ENCODE results near the gene PHKA2. TPM values are rescaled to one million over a fixed set of nuclear protein-coding genes. Genes with fewer than 3 reads are reported as not detected.
"Not testable (repeated sequence)": the region's sequence is repeated elsewhere in the genome, so short reads cannot be mapped to it uniquely, and the experiment has no call there.

Gene PHKA2
- total RNA-seq, 1 experiment from 2014 or later, result 11.7 TPM

DNA sequence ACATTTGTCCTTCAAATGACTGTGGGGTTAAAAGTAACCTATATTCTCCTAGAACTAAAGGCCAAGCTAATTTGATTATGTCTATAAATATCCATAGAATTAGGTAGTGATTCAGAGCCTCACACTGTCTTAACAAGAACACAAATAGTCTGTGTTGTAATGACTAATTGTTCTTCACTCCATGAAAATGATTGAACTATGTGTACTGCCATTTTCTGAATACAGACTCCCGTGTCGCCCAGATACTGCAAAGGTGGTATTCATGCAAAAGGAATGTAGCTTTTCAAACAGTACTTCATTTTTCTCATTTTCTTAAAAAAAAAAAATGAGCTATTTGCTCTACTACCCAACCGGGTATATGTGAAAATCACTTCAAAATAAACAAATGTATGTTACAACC, 11.3 kb upstream of the PHKA2 start:
- Histone ChIP-seq H3K4me3 (ENCODE audit: insufficient read depth, low read depth, low read length) (no peak overlapping the region), H3K36me3 (replicated peaks; ENCODE audit: control insufficient read depth, insufficient read depth, low read length) (no peaks in the 10 kb centered on the region), H3K27me3 (ENCODE audit: control insufficient read depth, insufficient read depth, low read length) (no peaks in the 10 kb centered on the region)
- no peak for DNase-seq

DNA sequence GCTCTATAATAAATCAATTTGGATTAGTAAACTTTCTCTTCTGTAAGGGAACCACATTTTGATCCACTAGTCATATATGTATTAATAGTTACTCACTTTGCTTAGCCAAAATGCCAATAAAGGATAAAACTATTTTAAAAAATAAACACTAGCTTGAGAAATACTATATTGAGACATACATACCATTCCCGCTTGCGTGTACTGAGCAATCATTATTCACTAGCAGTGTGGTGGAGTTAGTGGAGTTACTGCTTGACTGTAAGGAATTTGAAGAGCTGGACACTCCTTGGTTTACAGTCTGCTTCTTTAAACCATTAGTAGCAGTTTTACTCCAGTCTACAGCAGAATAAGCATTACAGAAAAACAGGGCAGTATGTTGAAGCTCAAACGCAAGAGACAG, 10.8 kb upstream of the PHKA2 start:
- DNase-seq, result no peak
- no peak overlapping the region for H3K4me3 ChIP-seq (ENCODE audit: insufficient read depth, low read depth, low read length)
- H3K36me3 ChIP-seq (replicated peaks; ENCODE audit: control insufficient read depth, insufficient read depth, low read length), result no peaks in the 10 kb centered on the region
- H3K27me3 ChIP-seq (ENCODE audit: control insufficient read depth, insufficient read depth, low read length), result no peaks in the 10 kb centered on the region

DNA sequence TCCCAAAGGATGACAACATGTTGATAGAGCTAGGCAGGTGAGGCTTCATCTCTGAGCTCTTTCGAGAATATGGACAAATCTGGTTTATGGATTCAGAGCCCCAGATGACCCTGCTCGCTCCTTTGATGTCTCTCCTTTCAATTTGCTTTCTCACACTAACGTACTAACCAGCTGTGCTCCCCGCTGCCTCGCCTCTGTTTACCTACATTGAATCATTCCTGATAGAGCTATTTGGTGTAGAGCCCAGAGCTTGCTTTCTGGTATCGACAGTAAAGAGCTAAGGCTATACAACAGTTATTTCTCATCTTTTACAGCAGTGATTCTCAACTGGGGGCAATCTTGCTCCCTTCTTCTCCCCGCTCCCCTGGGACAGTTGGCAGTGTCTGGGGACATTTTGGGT, 8.9 kb upstream of the PHKA2 start:
- no peaks in the 10 kb centered on the region for H3K27me3 ChIP-seq (ENCODE audit: control insufficient read depth, insufficient read depth, low read length)
- DNase-seq, result no peak
- H3K36me3 ChIP-seq (replicated peaks; ENCODE audit: control insufficient read depth, insufficient read depth, low read length), result no peaks in the 10 kb centered on the region
- H3K4me3 ChIP-seq (ENCODE audit: insufficient read depth, low read depth, low read length), result no peak overlapping the region

DNA sequence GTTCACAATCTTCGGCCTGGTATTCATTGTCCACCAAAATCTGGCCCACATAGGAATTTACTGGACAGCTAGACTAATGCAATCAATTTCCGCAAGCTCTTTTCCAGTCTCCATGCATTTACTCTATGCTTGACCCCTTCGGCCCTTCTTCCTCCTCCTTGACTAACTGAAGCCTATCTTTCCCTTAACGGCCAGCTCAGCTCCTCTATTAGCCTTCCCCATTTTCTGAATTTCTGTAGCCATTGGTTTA, 1.2 kb upstream of the PHKA2 start:
- Histone ChIP-seq H3K27me3 (ENCODE audit: control insufficient read depth, insufficient read depth, low read length) (no peaks in the 10 kb centered on the region), H3K36me3 (replicated peaks; ENCODE audit: control insufficient read depth, insufficient read depth, low read length) (no peaks in the 10 kb centered on the region), H3K4me3 (ENCODE audit: insufficient read depth, low read depth, low read length) (peak overlapping the region; percentile 72)
- no peak for DNase-seq

DNA sequence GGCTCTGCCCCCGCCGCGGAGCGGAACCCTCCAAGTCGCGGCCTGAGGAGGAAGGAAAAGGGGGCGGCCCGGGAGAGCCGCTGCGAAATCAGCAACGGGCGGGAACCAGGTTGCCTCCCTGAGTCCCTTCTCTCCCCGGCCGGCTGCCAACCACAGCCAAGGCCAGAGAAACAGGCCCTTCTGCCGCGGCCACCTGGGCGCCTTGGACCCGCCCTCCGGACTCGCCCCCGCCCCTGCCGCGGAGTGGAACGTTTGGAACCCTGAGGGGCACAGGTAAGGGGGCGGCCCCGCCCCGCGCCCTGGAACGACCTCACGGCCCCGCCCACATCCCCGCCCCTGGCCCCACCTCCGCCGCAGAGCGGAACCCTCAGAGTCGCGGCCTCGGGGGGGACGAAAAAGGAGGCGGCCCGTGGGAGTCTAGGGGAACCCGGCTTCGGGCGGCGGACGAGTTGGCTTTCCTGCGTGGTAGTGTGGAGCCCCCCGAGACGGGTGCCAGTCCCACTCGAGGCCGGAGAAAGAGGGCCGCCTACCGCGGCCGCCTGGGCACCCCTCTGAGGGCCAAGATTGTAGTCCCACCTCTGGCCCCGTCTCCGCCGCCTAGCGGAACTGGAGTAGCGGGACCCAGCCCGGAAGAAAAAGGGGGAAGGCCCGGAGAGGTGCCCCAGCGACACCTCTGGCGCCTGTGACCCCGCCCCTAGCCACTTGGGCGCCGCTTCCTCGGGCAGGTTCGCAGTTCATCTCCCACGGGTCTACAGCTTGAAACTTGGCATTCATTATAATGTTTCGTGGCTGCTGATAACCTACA, 669 bp upstream of the PHKA2 start:
- no peaks in the 10 kb centered on the region for H3K27me3 ChIP-seq (ENCODE audit: control insufficient read depth, insufficient read depth, low read length)

DNA sequence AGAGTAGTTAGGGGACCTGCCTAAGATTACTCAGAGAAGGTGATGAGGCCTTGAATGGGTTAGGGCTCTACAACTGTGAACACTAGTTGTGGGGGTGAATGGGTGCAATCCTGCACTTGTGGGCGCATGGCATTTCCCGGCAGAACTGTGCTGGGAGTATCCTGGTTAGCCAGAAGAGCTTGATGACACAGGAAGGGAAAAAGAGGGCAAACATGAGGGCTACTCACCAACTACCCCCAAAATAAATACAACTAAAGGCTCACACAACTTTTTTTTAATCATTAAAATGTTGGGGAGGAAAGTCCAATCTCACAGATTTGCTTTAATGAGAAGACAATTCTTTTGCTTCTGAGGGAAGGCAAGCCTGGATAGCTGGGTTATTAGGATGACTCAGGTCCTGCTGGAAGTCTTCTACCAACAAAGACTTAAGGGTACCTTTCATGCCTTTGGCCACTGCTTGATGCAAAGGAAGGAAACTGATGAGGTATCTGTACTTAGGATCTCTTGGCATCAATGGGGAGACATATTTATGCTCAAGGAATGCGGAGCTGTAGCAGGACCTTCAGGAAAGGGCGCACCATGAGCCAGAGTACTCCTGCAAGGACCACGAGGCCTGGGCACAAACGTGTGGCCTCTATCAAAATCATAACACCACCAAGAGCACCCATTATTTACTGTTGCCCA, 2.6 kb downstream of the PHKA2 start:
- no peak for DNase-seq

More for the DNA sequence above, 669 bp upstream of the PHKA2 start:
- DNase-seq, result peak; percentile 97
- Histone ChIP-seq H3K4me3 (ENCODE audit: insufficient read depth, low read depth, low read length) (peak overlapping the region; percentile 72), H3K36me3 (replicated peaks; ENCODE audit: control insufficient read depth, insufficient read depth, low read length) (no peaks in the 10 kb centered on the region)

DNA sequence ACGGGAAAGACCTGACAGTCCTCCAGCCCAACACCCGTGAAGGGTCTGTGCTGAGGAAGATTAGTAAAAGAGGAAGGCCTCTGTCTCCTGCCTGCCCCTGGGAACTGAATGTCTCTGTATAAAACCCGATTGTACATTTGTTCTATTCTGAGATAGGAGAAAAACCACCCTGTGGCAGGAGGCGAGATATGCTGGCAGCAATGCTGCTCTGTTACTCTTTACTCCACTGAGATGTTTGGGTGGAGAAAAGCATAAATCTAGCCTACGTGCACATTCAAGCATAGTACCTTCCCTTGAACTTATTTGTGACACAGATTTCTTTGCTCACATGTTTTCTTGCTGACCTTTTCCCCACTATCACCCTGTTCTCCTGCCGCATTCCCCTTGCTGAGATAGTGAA, 3.7 kb downstream of the PHKA2 start:
- not testable (repeated sequence) for H3K4me3 ChIP-seq (ENCODE audit: insufficient read depth, low read depth, low read length); DNase-seq; H3K36me3 ChIP-seq (replicated peaks; ENCODE audit: control insufficient read depth, insufficient read depth, low read length); H3K27me3 ChIP-seq (ENCODE audit: control insufficient read depth, insufficient read depth, low read length)

More for the DNA sequence above, 2.6 kb downstream of the PHKA2 start:
- H3K27me3 ChIP-seq (ENCODE audit: control insufficient read depth, insufficient read depth, low read length), result no peaks in the 10 kb centered on the region
- H3K4me3 ChIP-seq (ENCODE audit: insufficient read depth, low read depth, low read length), result no peak overlapping the region
- no peaks in the 10 kb centered on the region for H3K36me3 ChIP-seq (replicated peaks; ENCODE audit: control insufficient read depth, insufficient read depth, low read length)

DNA sequence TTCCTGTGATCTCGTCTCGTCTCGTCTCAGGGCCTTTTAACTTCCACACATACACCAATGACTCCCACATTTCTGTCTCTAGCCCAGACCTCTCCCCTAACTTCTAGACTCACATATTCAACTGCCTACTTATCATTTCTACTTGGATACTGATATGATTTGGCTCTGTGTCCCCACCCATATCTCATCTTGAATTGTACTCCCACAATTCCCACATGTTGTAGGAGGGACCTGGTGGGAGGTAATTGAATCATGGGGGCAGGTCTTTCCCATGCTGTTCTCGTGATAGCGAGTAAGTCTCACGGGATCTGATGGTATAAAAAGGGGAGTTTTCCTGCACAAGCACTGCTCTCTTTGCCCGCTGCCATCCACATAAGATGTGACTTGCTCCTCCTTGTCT, 8.9 kb downstream of the PHKA2 start:
- no peak for DNase-seq
- no peaks in the 10 kb centered on the region for H3K27me3 ChIP-seq (ENCODE audit: control insufficient read depth, insufficient read depth, low read length)
- H3K36me3 ChIP-seq (replicated peaks; ENCODE audit: control insufficient read depth, insufficient read depth, low read length), result no peaks in the 10 kb centered on the region
- H3K4me3 ChIP-seq (ENCODE audit: insufficient read depth, low read depth, low read length), result no peak overlapping the region

DNA sequence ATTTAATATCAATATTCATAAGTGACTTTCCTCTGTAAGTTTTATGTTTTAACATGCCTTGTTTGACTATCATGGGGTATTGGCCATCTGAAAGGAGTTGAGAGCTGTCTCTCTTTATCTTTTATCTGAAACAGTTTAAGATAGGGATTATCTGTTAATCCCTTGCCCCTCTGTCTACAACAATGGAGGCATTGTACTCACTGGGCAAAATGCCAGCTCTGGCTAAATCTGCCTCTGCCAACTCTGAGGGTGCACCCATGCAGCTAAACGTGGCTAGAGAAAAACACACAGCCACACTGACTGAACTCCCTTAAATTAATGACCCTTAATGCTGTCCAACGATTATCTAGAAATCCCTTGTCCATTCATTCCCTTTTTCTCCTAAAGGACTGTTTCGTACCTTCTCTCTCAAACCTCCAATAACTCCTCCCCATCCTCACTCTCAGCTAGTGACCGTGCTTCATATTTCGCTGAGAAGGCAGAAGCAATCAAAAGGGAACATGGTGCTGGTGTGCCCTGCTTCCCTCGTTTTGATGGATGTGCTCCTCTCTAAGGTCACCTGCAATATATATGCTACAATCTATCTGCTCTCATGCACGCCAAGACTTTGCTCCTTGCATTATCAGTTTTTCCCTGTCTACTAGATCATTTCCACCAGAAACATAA, 10.3 kb downstream of the PHKA2 start:
- no peaks in the 10 kb centered on the region for H3K27me3 ChIP-seq (ENCODE audit: control insufficient read depth, insufficient read depth, low read length)
- H3K4me3 ChIP-seq (ENCODE audit: insufficient read depth, low read depth, low read length), result no peak overlapping the region
- DNase-seq, result no peak
- no peaks in the 10 kb centered on the region for H3K36me3 ChIP-seq (replicated peaks; ENCODE audit: control insufficient read depth, insufficient read depth, low read length)

DNA sequence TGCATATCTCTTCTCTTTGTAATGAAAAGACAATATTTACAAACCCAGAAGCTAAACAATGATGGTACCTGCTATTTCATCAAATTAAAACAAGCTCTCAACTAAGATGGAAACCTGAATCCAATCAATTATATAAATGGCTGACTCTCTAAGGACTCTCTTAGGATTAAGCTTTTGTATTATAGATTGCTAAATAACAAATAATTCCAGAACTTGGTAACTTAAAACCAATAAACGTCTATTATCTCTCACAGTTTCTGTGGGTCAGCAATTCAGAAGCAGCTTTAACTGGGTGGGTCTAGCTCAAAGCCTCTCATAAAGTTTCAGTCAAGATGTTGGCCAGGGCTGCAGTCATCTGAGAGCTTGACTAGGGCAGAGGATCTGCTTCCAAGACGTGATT, 12.4 kb downstream of the PHKA2 start:
- no peak for DNase-seq
- no peaks in the 10 kb centered on the region for H3K27me3 ChIP-seq (ENCODE audit: control insufficient read depth, insufficient read depth, low read length)
- no peak overlapping the region for H3K4me3 ChIP-seq (ENCODE audit: insufficient read depth, low read depth, low read length)
- H3K36me3 ChIP-seq (replicated peaks; ENCODE audit: control insufficient read depth, insufficient read depth, low read length), result no peaks in the 10 kb centered on the region

DNA sequence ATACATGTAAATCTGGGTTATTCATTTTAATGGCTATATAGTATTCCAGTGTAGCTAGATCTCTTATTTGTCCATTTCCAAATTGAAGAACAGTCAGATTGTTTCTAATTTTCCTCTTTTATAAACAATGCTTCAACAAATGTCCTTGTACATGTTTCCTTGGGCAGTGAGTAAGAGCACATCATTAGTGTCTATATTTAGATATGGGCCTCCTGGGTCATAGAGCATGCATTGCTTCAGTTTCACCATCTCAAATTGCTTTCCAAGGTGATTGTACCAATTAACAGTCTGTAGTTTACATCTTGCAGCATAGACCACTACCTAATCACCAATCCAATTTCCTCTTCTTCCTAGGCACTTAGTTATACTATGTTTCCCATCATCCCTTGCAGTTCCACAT, 13.4 kb downstream of the PHKA2 start:
- DNase-seq, result no peak
- H3K36me3 ChIP-seq (replicated peaks; ENCODE audit: control insufficient read depth, insufficient read depth, low read length), result no peaks in the 10 kb centered on the region
- no peak overlapping the region for H3K4me3 ChIP-seq (ENCODE audit: insufficient read depth, low read depth, low read length)
- H3K27me3 ChIP-seq (ENCODE audit: control insufficient read depth, insufficient read depth, low read length), result no peaks in the 10 kb centered on the region

DNA sequence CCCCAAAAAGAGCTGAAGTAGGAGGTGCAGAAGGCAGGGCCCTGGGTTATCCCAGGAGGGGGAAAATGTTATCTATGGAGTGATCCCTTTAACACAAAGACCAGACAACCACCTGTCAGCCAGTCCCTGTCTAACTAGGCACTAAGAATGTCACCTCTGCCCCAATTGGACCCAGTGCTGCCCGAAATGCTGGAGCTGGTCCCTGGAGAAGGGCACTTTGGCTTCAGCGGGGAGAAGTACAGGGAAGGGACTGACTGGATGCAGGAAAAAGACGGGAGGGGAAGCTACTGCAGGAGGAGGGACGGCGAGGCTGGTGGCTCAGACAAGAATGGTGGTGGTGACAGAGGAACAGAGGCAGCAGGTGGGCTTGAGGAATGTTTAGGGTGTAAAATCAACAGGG, 17.3 kb downstream of the PHKA2 start:
- Histone ChIP-seq H3K4me3 (ENCODE audit: insufficient read depth, low read depth, low read length) (no peak overlapping the region), H3K27me3 (ENCODE audit: control insufficient read depth, insufficient read depth, low read length) (no peaks in the 10 kb centered on the region), H3K36me3 (replicated peaks; ENCODE audit: control insufficient read depth, insufficient read depth, low read length) (no peaks in the 10 kb centered on the region)
- no peak for DNase-seq

DNA sequence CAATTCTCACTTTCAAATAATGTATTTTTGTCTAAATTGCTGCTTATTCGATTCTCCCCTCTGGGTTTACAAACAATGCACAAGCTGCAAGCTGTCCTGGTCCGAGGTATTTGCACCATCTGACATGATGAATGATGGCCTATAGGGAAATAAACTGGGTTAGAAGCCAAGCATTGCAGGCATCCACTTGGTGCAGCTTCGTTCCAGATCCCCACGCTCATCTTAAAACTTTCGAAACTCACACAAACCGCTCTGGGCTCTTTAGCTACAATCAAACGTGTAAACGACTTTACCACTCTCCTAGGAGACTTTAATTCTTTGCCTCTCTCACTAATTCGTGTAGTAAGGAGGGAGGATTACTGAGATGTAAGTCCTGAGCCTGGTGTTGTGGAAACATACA, 19.0 kb downstream of the PHKA2 start:
- Histone ChIP-seq H3K4me3 (ENCODE audit: insufficient read depth, low read depth, low read length) (no peak overlapping the region), H3K27me3 (ENCODE audit: control insufficient read depth, insufficient read depth, low read length) (no peaks in the 10 kb centered on the region), H3K36me3 (replicated peaks; ENCODE audit: control insufficient read depth, insufficient read depth, low read length) (no peaks in the 10 kb centered on the region)
- no peak for DNase-seq

DNA sequence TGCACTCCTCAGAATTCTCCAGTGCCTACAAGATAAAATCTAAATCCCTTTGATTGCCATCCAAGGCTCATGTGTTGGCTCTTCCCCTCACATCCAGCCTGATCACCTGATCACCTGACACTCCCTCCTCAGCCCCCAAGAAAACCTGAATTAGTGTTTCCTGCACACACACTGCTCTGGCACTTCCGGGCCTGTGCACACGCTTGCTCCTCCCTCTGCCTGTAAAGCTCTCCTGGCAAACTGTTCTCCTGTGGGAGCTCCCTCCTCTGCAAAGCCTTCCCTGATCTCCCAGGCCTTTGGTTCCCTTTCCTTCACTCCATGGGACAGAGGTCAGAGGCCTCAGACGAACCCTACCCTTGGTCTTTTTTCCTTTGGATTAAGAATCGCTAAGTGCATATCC, 19.9 kb downstream of the PHKA2 start:
- no peaks in the 10 kb centered on the region for H3K27me3 ChIP-seq (ENCODE audit: control insufficient read depth, insufficient read depth, low read length)

DNA sequence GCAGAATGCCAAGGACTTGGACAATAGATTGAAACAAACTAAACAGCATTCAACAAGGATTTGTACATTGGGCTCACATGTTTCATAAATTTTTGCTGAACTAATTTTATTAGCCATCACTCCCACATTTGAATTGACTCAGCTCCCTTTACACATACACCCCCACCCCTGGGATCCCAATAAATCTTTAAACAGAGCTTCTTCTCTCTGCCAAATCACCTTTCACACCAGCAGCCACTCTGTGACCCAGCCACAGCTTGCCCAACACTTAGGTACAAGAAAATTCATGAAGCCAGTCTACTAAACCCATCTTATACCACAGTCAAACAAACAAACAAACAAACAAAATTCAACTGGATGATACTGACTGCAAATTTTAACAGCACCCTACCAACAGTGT, 21.6 kb downstream of the PHKA2 start:
- Histone ChIP-seq H3K36me3 (replicated peaks; ENCODE audit: control insufficient read depth, insufficient read depth, low read length) (no peaks in the 10 kb centered on the region), H3K4me3 (ENCODE audit: insufficient read depth, low read depth, low read length) (no peak overlapping the region), H3K27me3 (ENCODE audit: control insufficient read depth, insufficient read depth, low read length) (no peaks in the 10 kb centered on the region)
- DNase-seq, result no peak

More for the DNA sequence above, 19.9 kb downstream of the PHKA2 start:
- Histone ChIP-seq H3K4me3 (ENCODE audit: insufficient read depth, low read depth, low read length) (no peak overlapping the region), H3K36me3 (replicated peaks; ENCODE audit: control insufficient read depth, insufficient read depth, low read length) (no peaks in the 10 kb centered on the region)
- no peak for DNase-seq

All from H7 (cell line).